Heart right ventricle (tissue), 16 donors: ENCODE results near the gene CARM1. TPM values are rescaled to one million over a fixed set of nuclear protein-coding genes. Genes with fewer than 3 reads are reported as not detected.

Source experiments
- ATAC-seq, 8 donors: fragments of 200-7000 bp; cut with Tn5 transposase; one replicate each; pipeline ENCODE4 v1.9.1; 2020; ENCODE audit warnings: mild to moderate bottlenecking in 8 of 8, moderate library complexity in 8 of 8, moderate number of reproducible peaks in 1 of 8
- DNase-seq, 2 donors: peaks; one replicate each; pipeline ENCODE4 v3.0.0-alpha.2; 2020
- H3K27ac ChIP-seq, 10 donors: fragments of 200-600 bp; sonication (generic) in 2 of 10; one replicate each; pipeline versions ENCODE4 v1.5.0 to v1.8.0; 2020 to 2022; ENCODE audit warnings: mild to moderate bottlenecking in 3 of 10
- H3K27me3 ChIP-seq, 7 donors: fragments of 200-600 bp; one replicate each; pipeline ENCODE4 v1.8.0; 2021 to 2022; ENCODE audit warnings: mild to moderate bottlenecking in 2 of 7
- H3K36me3 ChIP-seq, 9 donors: fragments of 200-600 bp; sonication (generic) in 1 of 9; one replicate each; pipeline versions ENCODE4 v1.5.0 to v1.8.0; 2020 to 2022; ENCODE audit warnings: mild to moderate bottlenecking in 2 of 9
- H3K4me1 ChIP-seq, 9 donors: fragments of 200-600 bp; sonication (generic) in 1 of 9; one replicate each; pipeline versions ENCODE4 v1.5.0 to v1.8.0; 2020 to 2022; ENCODE audit warnings: mild to moderate bottlenecking in 4 of 9
- H3K4me3 ChIP-seq, 10 donors: fragments of 200-600 bp; sonication (generic) in 2 of 10; one replicate each; pipeline versions ENCODE4 v1.5.0 to v1.8.0; 2020 to 2022; ENCODE audit warnings: mild to moderate bottlenecking in 7 of 10, moderate library complexity in 2 of 10
- H3K9me3 ChIP-seq, 11 donors: fragments of 200-600 bp in 10 of 11; sonication (generic) in 2 of 11; one replicate each; pipeline versions ENCODE4 v1.5.0 to v1.8.0; 2013 to 2022; ENCODE audit warnings: mild to moderate bottlenecking in 2 of 11, control low read depth in 1 of 11, moderate library complexity in 1 of 11
- CTCF ChIP-seq, 9 donors: fragments of 200-600 bp; sonication (generic) in 2 of 9; IDR thresholded peaks; one replicate each; pipeline versions ENCODE4 v1.5.0 to v1.8.0; 2021 to 2022; ENCODE audit warnings: antibody characterized with exemption in 9 of 9, mild to moderate bottlenecking in 5 of 9, moderate library complexity in 1 of 9
- WGBS, 2 donors: extraction: QIAGEN DNeasy Blood & Tissue Kit; methylation state at CpG; one replicate each; pipeline ENCODE4 v1.1.7; 2013; ENCODE audit warnings: inconsistent platforms in 1 of 2; 5-methylcytosine and 5-hydroxymethylcytosine counted together
- intact Hi-C, 10 donors: fragments of 100-400 bp; cut with DNase I; formaldehyde crosslinking; loops; one replicate each; pipeline versions ENCODE4 v1.11.1 to v1.14.2; 2022
- polyA plus RNA-seq, 2 donors: library from polyadenylated mRNA; stranded (reverse); fragments of 200-250 nt; gene quantifications; one replicate each; pipeline ENCODE4 v1.2.3, GENCODE V29; 2013
- total RNA-seq, 10 donors: library from RNA; stranded (reverse); fragmentation: NEBNext Ultra II Directional in 3 of 10; extraction: Animal tissue kit (Norgen Biotek cat#: 25700) in 3 of 10; gene quantifications; one replicate each; pipeline versions ENCODE4 v1.2.1 to v1.2.4, GENCODE V29; 2021 to 2023
- donor health status: Arrhythmogenic right ventricular cardiomyopathy.
- donor health status: ischemic (EF 13 %, LVEDD 7.1; RV severe dilation, severe dysfunction).
- donor health status: healthy with polysubstance abuse.
- donor health status: DM: no; HTN: yes; CAD: no.
- donor health status: DM: no; HTN: no; CAD: no.
- donor health status: ischemic (EF 25% LVEDD 6.9; RV normal size, moderate dysfunction).
- donor health status: ischemic (EF 25% LVEDD 5.7; RV mildly dilated, moderate dysfunction).
- donor health status: healthy.
- donor health status: DM: yes; HTN: yes; CAD: no.
- donor health status: Ischemic cardiomyopathy.
- donor health status: ischemic (EF 35%, LVEDD 5.7; RV mildly dilated, moderate dysfunction).
- donor health status: nonischemic (EF 11% LVEDD 7.7; RV severe dilation, severe dysfunction).
- donor health status: DM: yes; HTN: yes; CAD: no.
- donor health status: PGD.
- donor health status: ischemic (EF 29% LVEDD 5.4; RV normal size, mild dysfunction).
- donor health status: nonischemic (EF 23%, LVEDD 6.1; RV moderate dilation, normal function).

CARM1 gene
- total and polyA plus RNA-seq, 12 donors: 25.8 to 45.4 (median 27.9) TPM

- H3K27ac ChIP-seq: no peak overlapping the region
- H3K36me3 ChIP-seq: no peaks in the 10 kb centered on the region
- no peaks in the 10 kb centered on the region for H3K9me3 ChIP-seq
- ATAC-seq (no peak), DNase-seq (no peak)
- no peak for TF ChIP-seq CTCF (IDR thresholded peaks at IDR 0.05)
- H3K27me3 ChIP-seq: no peaks in the 10 kb centered on the region
- peaks cover 12 to 64% (median 41%) of the 10 kb centered on the region in 9 donors for H3K4me1 ChIP-seq
- intact Hi-C loops: no loop called here
- 86 to 88% methylated on average over 6 of the region's 6 CpGs for WGBS, 2 donors
- no peak overlapping the region for H3K4me3 ChIP-seq
These were observed 24.0 kb downstream of the CARM1 start for GRCh38 chr19:10895363-10895762.

- no peaks in the 10 kb centered on the region for H3K36me3 ChIP-seq
- no peak for TF ChIP-seq CTCF (IDR thresholded peaks at IDR 0.05)
- peaks cover 10 to 63% (median 40%) of the 10 kb centered on the region in 9 donors for H3K4me1 ChIP-seq
- no peaks in the 10 kb centered on the region for H3K27me3 ChIP-seq
- H3K27ac ChIP-seq: no peak overlapping the region
- ATAC-seq (no peak), DNase-seq (no peak)
- intact Hi-C loops: no loop called here
- WGBS, 2 donors: 80 to 82% methylated on average over 12 of the region's 12 CpGs
- no peaks in the 10 kb centered on the region for H3K9me3 ChIP-seq
- H3K4me3 ChIP-seq: no peak overlapping the region
These were observed 24.6 kb downstream of the CARM1 start for GRCh38 chr19:10895920-10896319.

- peak in 1 of 8 donors; percentile 16 for ATAC-seq
- H3K9me3 ChIP-seq: no peaks in the 10 kb centered on the region
- intact Hi-C loops: no loop called here
- DNase-seq: no peak
- 60 to 62% methylated on average over 7 of the region's 7 CpGs for WGBS, 2 donors
- H3K36me3 ChIP-seq: no peaks in the 10 kb centered on the region
- H3K27me3 ChIP-seq: no peaks in the 10 kb centered on the region
- H3K4me3 ChIP-seq: no peak overlapping the region
- H3K4me1 ChIP-seq: peaks cover 0 to 58% (median 30%) of the 10 kb centered on the region in 9 donors
- TF ChIP-seq CTCF (IDR thresholded peaks at IDR 0.05): no peak
- no peak overlapping the region for H3K27ac ChIP-seq
These were observed 25.6 kb downstream of the CARM1 start for GRCh38 chr19:10896851-10897526.

- TF ChIP-seq CTCF (IDR thresholded peaks at IDR 0.05): no peak
- WGBS, 2 donors: 70 to 81% methylated on average over 9 to 10 of the region's 10 CpGs
- ATAC-seq (peak in 6 of 8 donors; percentile 4 to 46 (median 19)), DNase-seq (no peak)
- intact Hi-C loops: no loop called here
- peaks cover 0 to 51% (median 23%) of the 10 kb centered on the region in 9 donors for H3K4me1 ChIP-seq
- H3K27ac ChIP-seq: peak overlapping the region in 4 of 10 donors; percentile 19 to 78 (median 50)
- H3K36me3 ChIP-seq: no peaks in the 10 kb centered on the region
- peaks cover 0 to 11% (median 3%) of the 10 kb centered on the region in 11 donors for H3K9me3 ChIP-seq
- H3K27me3 ChIP-seq: no peaks in the 10 kb centered on the region
- H3K4me3 ChIP-seq: no peak overlapping the region
These were observed 27.3 kb downstream of the CARM1 start for GRCh38 chr19:10898633-10899032.
